ENCODE results near the gene METTL21A.

Gene METTL21A

DNA sequence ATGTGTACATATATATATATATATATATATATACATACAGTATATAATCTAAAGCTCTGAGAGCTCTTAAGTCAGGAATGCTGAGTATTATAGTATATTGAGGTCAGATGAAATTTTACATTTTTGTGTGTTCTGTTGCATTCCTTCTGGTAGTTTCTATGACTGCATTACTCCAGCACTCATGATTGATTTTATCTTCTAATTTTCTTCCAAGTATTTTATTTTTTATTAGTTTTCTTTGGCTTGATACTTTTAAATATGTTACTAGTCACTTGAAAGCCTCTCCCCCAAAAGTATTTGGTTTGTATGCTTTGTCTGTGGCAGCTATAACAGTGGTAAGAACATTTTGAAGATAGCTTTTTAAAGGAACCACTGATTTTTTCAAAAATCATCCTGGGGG lies 25.0 kb downstream of the METTL21A start:
- ChIA-PET POLR2A (no interaction called here), CTCF (interaction anchor here (1.1 to 3.1 kb wide), 3 partner anchors 8 to 26 kb away, joined by 3 to 11 read pairs (median 3); no protein-coding TSS in a partner anchor)
- no peak for DNase-seq (ENCODE audit: extremely low spot score)
- TF ChIP-seq, protein P1, sequence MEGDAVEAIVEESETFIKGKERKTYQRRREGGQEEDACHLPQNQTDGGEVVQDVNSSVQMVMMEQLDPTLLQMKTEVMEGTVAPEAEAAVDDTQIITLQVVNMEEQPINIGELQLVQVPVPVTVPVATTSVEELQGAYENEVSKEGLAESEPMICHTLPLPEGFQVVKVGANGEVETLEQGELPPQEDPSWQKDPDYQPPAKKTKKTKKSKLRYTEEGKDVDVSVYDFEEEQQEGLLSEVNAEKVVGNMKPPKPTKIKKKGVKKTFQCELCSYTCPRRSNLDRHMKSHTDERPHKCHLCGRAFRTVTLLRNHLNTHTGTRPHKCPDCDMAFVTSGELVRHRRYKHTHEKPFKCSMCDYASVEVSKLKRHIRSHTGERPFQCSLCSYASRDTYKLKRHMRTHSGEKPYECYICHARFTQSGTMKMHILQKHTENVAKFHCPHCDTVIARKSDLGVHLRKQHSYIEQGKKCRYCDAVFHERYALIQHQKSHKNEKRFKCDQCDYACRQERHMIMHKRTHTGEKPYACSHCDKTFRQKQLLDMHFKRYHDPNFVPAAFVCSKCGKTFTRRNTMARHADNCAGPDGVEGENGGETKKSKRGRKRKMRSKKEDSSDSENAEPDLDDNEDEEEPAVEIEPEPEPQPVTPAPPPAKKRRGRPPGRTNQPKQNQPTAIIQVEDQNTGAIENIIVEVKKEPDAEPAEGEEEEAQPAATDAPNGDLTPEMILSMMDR (IDR thresholded peaks at IDR 0.05; ENCODE audit: control extremely low read depth, extremely low read depth, low read depth, missing control alignments) = no peak

DNA sequence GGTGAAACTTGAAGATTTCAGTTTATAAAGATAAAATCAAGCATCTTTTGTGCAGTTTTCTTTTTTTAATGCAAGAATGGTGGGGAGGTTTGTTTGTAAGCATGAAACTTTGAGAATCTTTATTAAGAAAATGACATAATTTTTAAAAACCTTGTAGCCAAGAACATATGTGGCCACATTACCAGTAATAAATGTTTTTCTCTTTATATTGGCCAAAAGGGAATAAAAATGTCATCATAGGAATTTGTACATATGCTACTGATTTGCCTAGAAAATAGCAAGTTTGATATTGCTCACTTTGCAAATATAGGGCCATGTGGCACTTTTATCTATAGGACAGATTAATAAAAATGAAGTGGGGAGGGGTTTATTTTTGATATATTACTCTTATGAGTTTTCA lies 25.6 kb downstream of the METTL21A start:
- no peak for DNase-seq (ENCODE audit: extremely low spot score)
- ChIA-PET POLR2A (no interaction called here), CTCF (interaction anchor here (1.1 to 3.1 kb wide), 4 partner anchors 8 to 27 kb away, joined by 3 to 11 read pairs (median 4); no protein-coding TSS in a partner anchor)
- TF ChIP-seq, protein P1 (IDR thresholded peaks at IDR 0.05; ENCODE audit: control extremely low read depth, extremely low read depth, low read depth, missing control alignments) = no peak

DNA sequence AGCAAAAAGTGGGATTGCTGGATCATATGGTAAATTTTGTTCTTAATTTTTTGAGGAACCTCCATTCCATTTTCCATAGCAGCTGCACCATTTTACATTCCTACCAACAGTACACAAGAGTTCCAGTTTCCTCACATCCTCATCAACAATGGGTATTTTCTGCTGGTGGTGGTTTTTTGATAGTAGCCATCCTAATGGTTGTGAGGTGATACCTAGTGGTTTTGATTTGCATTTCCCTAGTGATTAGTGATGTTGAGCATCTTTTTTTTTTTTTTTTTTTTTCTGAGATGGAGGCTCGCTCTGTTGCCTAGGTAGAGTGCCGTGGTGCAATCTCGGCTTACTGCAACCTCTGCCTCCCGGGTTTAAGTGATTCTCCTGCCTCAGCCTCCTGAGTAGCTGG lies 30.5 kb downstream of the METTL21A start:
- TF ChIP-seq, protein P1 (IDR thresholded peaks at IDR 0.05; ENCODE audit: control extremely low read depth, extremely low read depth, low read depth, missing control alignments) = no peak
- ChIA-PET POLR2A (no interaction called here), CTCF (interaction anchor here (1.0 kb wide), 1 partner anchor 18 kb away, joined by 3 read pairs; no protein-coding TSS in a partner anchor)
- DNase-seq (ENCODE audit: extremely low spot score) = no peak

DNA sequence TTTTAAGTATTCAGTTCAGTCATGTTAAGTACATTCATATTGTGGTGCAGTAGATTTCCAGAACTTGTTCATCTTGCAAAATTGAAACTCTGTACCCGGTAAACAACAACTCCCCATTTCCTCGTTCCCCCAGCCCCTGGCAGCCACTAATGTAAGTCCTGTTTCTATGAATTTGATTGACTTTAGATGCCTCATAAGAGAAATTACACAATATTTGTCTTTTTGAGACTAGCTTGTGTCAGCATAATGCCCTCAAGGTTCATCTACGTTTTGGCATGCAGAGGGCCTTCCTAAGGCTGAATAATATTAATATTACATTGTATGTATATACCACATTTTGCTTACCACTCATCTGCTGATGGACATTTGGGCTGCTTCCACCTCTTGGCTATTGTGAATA lies 30.9 kb downstream of the METTL21A start:
- ChIA-PET POLR2A (no interaction called here), CTCF (interaction anchor here (1.0 to 1.5 kb wide), 5 partner anchors 8 to 27 kb away, joined by 3 to 5 read pairs (median 4); no protein-coding TSS in a partner anchor)
- no peak for DNase-seq (ENCODE audit: extremely low spot score)
- TF ChIP-seq, protein P1 (IDR thresholded peaks at IDR 0.05; ENCODE audit: control extremely low read depth, extremely low read depth, low read depth, missing control alignments) = no peak

DNA sequence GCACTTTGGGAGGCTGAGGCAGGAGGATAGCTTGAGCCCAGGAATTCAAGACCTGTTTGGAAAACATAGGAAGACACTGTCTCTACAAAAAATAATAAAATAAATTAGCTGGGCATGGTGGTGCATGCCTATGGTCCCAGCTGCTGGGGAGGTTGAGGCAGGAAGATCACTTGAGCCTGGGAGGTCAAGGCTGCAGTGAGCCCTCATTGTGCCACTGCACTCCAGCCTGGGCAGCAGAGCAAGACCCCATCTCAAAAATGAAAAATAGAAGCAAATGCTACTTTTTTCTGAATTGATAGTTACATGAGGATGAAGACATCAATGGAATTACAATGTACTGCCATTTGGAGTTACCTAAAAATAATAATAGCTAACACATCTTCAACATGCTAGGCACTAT lies 31.9 kb downstream of the METTL21A start:
- no peak for DNase-seq (ENCODE audit: extremely low spot score)
- TF ChIP-seq, protein P1 (IDR thresholded peaks at IDR 0.05; ENCODE audit: control extremely low read depth, extremely low read depth, low read depth, missing control alignments) = no peak
- POLR2A ChIA-PET = no interaction called here
- CTCF ChIA-PET = interaction anchor here (1.4 to 1.5 kb wide), 4 partner anchors 9 to 28 kb away, joined by 3 to 5 read pairs (median 4); no protein-coding TSS in a partner anchor

DNA sequence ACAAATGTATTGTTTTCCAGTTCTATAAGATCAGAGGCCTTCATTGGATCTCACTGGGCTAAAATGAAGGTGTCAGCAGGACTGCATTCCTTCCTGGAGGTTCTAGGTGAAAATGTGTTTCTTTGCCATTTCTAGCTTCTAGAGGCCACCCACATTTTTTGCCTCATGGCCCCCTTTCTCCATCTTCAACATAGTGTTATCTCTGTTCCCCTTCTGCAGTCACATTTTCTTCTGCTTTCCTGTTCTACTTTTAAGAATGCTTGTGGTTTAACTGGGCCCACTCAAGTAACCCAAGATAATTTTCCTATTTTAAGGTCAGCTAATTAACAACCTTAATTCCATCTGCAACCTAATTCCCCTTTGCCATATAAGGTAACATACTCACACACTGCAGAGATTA lies 36.1 kb downstream of the METTL21A start:
- ChIA-PET CTCF (interaction anchor here (1.0 to 1.2 kb wide), 2 partner anchors 37 to 58 kb away, joined by 4 read pairs; no protein-coding TSS in a partner anchor), POLR2A (no interaction called here)
- TF ChIP-seq, protein P1 (IDR thresholded peaks at IDR 0.05; ENCODE audit: control extremely low read depth, extremely low read depth, low read depth, missing control alignments) = no peak
- DNase-seq (ENCODE audit: extremely low spot score) = no peak
